IPS DF 6.9 (cell line): ENCODE results near the gene GALR1.
A peak's percentile ranks its signal among the peaks of the same experiment; 100 is the strongest.
"Not testable (repeated sequence)": the region's sequence is repeated elsewhere in the genome, so short reads cannot be mapped to it uniquely, and the experiment has no call there.

ENCODE experiments used
- DNase-seq: peaks from one replicate; pipeline ENCODE4 v3.0.0-alpha.2; 2013; ENCODE audit warnings: low read depth, low spot score
- H3K27ac ChIP-seq: one replicate; pipeline ENCODE4 v1.5.1; 2013; ENCODE audit warnings: low read length, control low read depth
- H3K27me3 ChIP-seq: 2 replicates; pipeline ENCODE4 v1.6.1; 2013; ENCODE audit warnings: mild to moderate bottlenecking, low read length; ENCODE audit not compliant: control insufficient read depth, insufficient read depth
- H3K36me3 ChIP-seq: 2 replicates; pipeline ENCODE4 v1.6.1; 2013; ENCODE audit warnings: low read length; ENCODE audit not compliant: control insufficient read depth, insufficient read depth
- H3K4me1 ChIP-seq: 2 replicates; pipeline ENCODE4 v1.6.1; 2013; ENCODE audit warnings: low read length; ENCODE audit not compliant: control insufficient read depth, insufficient read depth
- H3K4me3 ChIP-seq: 2 replicates; pipeline ENCODE4 v1.5.1; 2013; ENCODE audit warnings: mild to moderate bottlenecking, low read length
- H3K9me3 ChIP-seq: 2 replicates; pipeline ENCODE4 v1.6.1; 2013; ENCODE audit warnings: low read length, inconsistent platforms; ENCODE audit not compliant: control insufficient read depth, insufficient read depth
- WGBS: extraction: QIAGEN DNeasy Blood & Tissue Kit; methylation state at CpG from one replicate; pipeline ENCODE4 v1.1.7; 2013; ENCODE audit warnings: mixed read lengths, missing lambda C conversion rate; ENCODE audit not compliant: insufficient read length, insufficient coverage; 5-methylcytosine and 5-hydroxymethylcytosine counted together

Gene GALR1

GRCh38 chr18:77271576-77272481 is 22.2 kb downstream of the GALR1 start:
- no peaks in the 10 kb centered on the region for H3K9me3 ChIP-seq
- no peak for DNase-seq
- H3K27ac ChIP-seq = peak overlapping the region; percentile 98
- H3K4me1 ChIP-seq = no peaks in the 10 kb centered on the region; the same call in 1 of the 2 replicates
- H3K4me3 ChIP-seq = no peak overlapping the region
- H3K27me3 ChIP-seq = no peaks in the 10 kb centered on the region
- H3K36me3 ChIP-seq = no peaks in the 10 kb centered on the region
- 100% methylated on average over 1 of the region's 9 CpGs for WGBS

- H3K36me3 ChIP-seq = not testable (repeated sequence)
These were observed 41.2 kb downstream of the GALR1 start for GRCh38 chr18:77290841-77291240.

DNA sequence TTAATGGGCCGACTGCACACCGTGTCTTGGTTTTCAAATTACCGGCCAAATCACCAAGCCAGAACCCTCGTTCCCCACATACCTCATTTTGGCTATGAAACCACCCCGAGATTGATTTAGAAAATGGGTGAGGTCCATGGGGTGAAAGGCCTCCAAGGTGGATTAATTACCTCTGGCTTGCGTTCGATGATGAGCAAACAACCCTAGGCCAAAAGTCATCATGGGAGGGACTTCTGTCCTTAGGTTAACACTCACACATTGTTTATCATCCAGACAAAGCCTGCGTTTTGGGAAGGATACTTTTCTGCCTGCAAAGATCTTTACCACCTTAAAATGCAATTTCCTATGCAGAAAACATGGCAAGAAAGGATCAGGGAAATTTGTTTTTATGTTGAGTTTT is 48.5 kb downstream of the GALR1 start:
- Histone ChIP-seq H3K36me3 (no peaks in the 10 kb centered on the region), H3K27me3 (no peaks in the 10 kb centered on the region), H3K27ac (no peak overlapping the region), H3K4me3 (no peak overlapping the region), H3K4me1 (peaks cover 5% of the 10 kb centered on the region; the same call in 1 of the 2 replicates), H3K9me3 (no peaks in the 10 kb centered on the region)
- no peak for DNase-seq
- no CpG with 5 or more reads among the region's 8 CpGs for WGBS

More at GRCh38 chr18:77290841-77291240, 41.2 kb downstream of the GALR1 start:
- DNase-seq, H3K27ac ChIP-seq, H3K4me1 ChIP-seq, H3K27me3 ChIP-seq, H3K4me3 ChIP-seq, H3K9me3 ChIP-seq: not testable (repeated sequence)
- WGBS = no CpG with 5 or more reads among the region's 7 CpGs

- Histone ChIP-seq H3K27me3 (no peaks in the 10 kb centered on the region), H3K9me3 (no peaks in the 10 kb centered on the region), H3K27ac (no peak overlapping the region), H3K4me3 (no peak overlapping the region), H3K4me1 (peaks cover 5% of the 10 kb centered on the region; the same call in 1 of the 2 replicates), H3K36me3 (no peaks in the 10 kb centered on the region)
- WGBS = no CpG with 5 or more reads among the region's 6 CpGs
- DNase-seq = no peak
These were observed 50.1 kb downstream of the GALR1 start for GRCh38 chr18:77299706-77300105.

DNA sequence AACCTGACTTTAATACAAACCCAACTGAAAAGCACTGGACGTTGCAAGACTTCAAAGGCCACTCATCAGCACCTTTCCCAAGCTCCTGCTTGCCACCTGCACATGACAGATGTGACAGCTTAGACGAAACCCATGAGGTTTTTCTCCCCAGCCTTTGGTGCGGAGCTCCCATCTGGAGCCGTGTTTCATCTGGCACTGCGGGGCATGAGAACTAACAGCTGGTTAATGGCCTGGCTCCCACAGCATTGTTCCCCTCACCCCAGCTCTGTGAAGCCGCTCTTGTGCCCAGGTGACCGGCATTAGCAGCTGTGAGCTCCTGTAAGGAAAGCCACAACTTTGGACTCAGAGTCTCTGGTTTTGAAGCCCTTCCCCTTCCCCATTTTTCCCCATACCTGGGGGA is 50.9 kb downstream of the GALR1 start:
- Histone ChIP-seq H3K4me1 (peaks cover 5% of the 10 kb centered on the region; the same call in 1 of the 2 replicates), H3K27ac (no peak overlapping the region), H3K9me3 (no peaks in the 10 kb centered on the region), H3K27me3 (no peaks in the 10 kb centered on the region), H3K4me3 (no peak overlapping the region), H3K36me3 (no peaks in the 10 kb centered on the region)
- no CpG with 5 or more reads among the region's 7 CpGs for WGBS
- no peak for DNase-seq

DNA sequence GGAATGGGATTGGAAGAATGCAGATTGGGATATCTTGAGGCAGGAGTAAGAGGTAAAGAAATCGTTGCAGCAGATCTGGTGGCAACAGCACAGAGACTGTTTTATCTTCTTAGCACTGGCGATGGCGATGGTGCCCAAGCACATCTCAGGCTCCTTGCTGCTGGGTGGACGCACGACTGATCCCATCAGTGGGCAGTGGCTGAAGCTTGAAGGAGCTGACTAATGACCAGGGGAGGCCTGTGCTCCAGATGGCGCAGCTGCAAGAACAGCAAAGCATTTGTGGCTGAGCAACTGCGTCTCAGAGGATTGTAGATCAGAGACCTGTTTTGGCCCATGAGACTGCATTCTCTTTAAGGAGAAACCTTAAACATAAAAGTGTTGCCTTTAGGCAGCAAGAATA is 54.6 kb downstream of the GALR1 start:
- Histone ChIP-seq H3K27me3 (no peaks in the 10 kb centered on the region), H3K9me3 (no peaks in the 10 kb centered on the region), H3K4me1 (peaks cover 2% of the 10 kb centered on the region; the same call in 1 of the 2 replicates), H3K27ac (no peak overlapping the region), H3K36me3 (no peaks in the 10 kb centered on the region), H3K4me3 (no peak overlapping the region)
- WGBS = no CpG with 5 or more reads among the region's 7 CpGs
- DNase-seq = no peak

- Histone ChIP-seq H3K27me3 (no peaks in the 10 kb centered on the region), H3K9me3 (no peaks in the 10 kb centered on the region), H3K4me3 (no peak overlapping the region), H3K4me1 (no peaks in the 10 kb centered on the region), H3K36me3 (no peaks in the 10 kb centered on the region), H3K27ac (no peak overlapping the region)
- DNase-seq = no peak
- WGBS = no CpG with 5 or more reads among the region's 4 CpGs
These were observed 56.0 kb downstream of the GALR1 start for GRCh38 chr18:77305676-77306075.

- no peaks in the 10 kb centered on the region for H3K27me3 ChIP-seq
- WGBS = no CpG with 5 or more reads among the region's 6 CpGs
- H3K9me3 ChIP-seq = no peaks in the 10 kb centered on the region
- no peak overlapping the region for H3K27ac ChIP-seq
- H3K36me3 ChIP-seq = no peaks in the 10 kb centered on the region
- no peaks in the 10 kb centered on the region for H3K4me1 ChIP-seq
- DNase-seq = no peak
- no peak overlapping the region for H3K4me3 ChIP-seq
These were observed 58.6 kb downstream of the GALR1 start for GRCh38 chr18:77308216-77308615.

- WGBS = no CpG with 5 or more reads among the region's 6 CpGs
These were observed 64.9 kb downstream of the GALR1 start for GRCh38 chr18:77314511-77314910.

DNA sequence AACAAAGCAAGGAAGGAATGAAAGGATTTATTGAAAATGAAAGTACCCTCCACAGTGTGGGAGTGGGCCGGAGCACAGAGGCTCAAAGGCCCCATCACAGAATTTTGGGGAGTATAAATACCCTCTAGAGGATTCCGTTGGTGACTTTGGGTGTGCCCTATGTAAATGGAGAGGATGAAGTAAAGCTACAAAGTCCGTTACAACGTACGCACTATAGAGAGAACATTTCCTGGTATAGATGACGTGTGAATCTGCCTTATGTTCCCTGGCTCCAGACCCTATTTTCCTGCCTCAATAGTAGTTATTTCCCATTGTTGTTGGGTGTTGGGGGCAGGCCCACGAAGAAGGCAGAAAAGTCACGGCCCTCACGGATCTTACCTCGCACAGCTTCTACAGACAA is 65.3 kb downstream of the GALR1 start:
- H3K27ac ChIP-seq = no peak overlapping the region
- DNase-seq = no peak
- no peaks in the 10 kb centered on the region for H3K9me3 ChIP-seq
- no CpG with 5 or more reads among the region's 10 CpGs for WGBS
- H3K4me1 ChIP-seq = no peaks in the 10 kb centered on the region
- no peaks in the 10 kb centered on the region for H3K36me3 ChIP-seq
- no peaks in the 10 kb centered on the region for H3K27me3 ChIP-seq
- H3K4me3 ChIP-seq = no peak overlapping the region

More at GRCh38 chr18:77314511-77314910, 64.9 kb downstream of the GALR1 start:
- H3K4me3 ChIP-seq = no peak overlapping the region
- no peaks in the 10 kb centered on the region for H3K4me1 ChIP-seq
- no peaks in the 10 kb centered on the region for H3K9me3 ChIP-seq
- H3K27me3 ChIP-seq = no peaks in the 10 kb centered on the region
- no peak for DNase-seq
- H3K27ac ChIP-seq = no peak overlapping the region
- H3K36me3 ChIP-seq = no peaks in the 10 kb centered on the region

- H3K4me1 ChIP-seq = no peaks in the 10 kb centered on the region
- no peak for DNase-seq
- H3K36me3 ChIP-seq = no peaks in the 10 kb centered on the region
- WGBS = no CpG with 5 or more reads among the region's 3 CpGs
- no peak overlapping the region for H3K27ac ChIP-seq
- H3K4me3 ChIP-seq = no peak overlapping the region
- H3K27me3 ChIP-seq = no peaks in the 10 kb centered on the region
- H3K9me3 ChIP-seq = no peaks in the 10 kb centered on the region
These were observed 66.4 kb downstream of the GALR1 start for GRCh38 chr18:77316008-77316407.
